Neural progenitor cell (in vitro differentiated cells): ENCODE measurements around the gene HSPB1.

Experiments used
- EZH2 ChIP-seq: fragments of 200-600 bp; sonication (generic); IDR thresholded peaks from 2 replicates; pipeline ENCODE4 v1.6.1; 2017; ENCODE audit warnings: antibody characterized with exemption, mild to moderate bottlenecking, moderate library complexity
- TF ChIP-seq, protein P1 (sequence below): fragments of 200-600 bp; sonication (generic); IDR thresholded peaks from 2 replicates; pipeline ENCODE4 v1.5.1; 2017; ENCODE audit warnings: antibody characterized with exemption, mild to moderate bottlenecking

DNA sequence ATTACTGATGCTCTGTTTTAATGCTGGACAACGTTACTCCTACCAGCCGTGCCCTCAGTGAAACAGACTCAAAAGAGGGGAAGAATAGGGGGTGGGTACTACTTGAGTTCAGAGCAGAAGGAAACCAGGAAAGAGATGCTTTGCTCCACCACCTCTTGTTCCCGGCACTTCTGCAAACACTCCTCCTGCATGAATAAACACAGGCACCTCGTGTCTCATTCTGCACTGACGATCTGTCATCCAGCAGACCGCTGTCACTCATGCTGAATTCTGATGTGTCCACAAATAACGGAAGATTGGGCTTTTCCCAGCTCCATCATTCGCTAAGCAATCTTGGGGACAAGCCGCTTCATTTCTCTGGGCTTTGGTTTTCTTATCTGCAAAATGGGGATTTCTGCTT, 29.6 kb downstream of the HSPB1 start:
- TF ChIP-seq, protein P1, sequence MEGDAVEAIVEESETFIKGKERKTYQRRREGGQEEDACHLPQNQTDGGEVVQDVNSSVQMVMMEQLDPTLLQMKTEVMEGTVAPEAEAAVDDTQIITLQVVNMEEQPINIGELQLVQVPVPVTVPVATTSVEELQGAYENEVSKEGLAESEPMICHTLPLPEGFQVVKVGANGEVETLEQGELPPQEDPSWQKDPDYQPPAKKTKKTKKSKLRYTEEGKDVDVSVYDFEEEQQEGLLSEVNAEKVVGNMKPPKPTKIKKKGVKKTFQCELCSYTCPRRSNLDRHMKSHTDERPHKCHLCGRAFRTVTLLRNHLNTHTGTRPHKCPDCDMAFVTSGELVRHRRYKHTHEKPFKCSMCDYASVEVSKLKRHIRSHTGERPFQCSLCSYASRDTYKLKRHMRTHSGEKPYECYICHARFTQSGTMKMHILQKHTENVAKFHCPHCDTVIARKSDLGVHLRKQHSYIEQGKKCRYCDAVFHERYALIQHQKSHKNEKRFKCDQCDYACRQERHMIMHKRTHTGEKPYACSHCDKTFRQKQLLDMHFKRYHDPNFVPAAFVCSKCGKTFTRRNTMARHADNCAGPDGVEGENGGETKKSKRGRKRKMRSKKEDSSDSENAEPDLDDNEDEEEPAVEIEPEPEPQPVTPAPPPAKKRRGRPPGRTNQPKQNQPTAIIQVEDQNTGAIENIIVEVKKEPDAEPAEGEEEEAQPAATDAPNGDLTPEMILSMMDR: no peak
- TF ChIP-seq EZH2: no peak
